ENCODE data around the gene CBX7. TPM values are rescaled to one million over a fixed set of nuclear protein-coding genes. Genes with fewer than 3 reads are reported as not detected.
A peak's percentile ranks its signal among the peaks of the same experiment; 100 is the strongest.

CBX7 gene
- total RNA-seq, 1 donor from 2014 or later = 51.1 TPM

DNA sequence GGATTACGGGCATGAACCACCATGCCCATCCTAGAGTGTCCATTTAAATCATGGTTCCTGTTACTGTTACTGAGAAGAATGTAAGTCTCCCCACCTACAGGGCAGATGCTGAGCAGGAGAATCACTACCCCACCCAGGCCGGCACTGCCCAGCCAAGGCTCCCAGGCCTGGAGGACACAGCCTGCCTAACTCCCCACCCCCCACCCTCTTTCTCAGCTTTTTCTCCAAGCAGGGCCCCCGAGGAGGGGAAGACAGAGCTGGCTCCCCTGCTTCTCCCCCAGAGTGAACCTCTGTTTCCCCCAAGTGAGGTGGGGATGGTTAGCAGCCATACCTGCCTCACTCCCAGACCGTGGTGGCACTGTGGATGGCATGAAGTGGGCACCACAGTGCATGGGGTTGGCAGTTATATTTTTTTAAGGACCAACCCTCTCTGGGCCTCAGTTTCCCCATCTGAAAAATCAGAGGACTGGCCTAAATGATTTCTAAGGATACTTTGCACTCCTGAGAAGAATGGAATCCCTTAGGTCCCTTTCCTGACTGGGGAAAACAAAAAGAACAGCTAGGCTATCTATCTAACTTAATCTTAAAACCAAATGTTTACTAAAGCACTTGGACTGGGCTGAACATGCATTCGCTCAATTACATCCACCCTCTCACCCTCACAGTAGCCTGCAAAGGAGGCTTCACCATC lies 5.0 kb downstream of the CBX7 start:
- Histone ChIP-seq H3K4me1 (peaks cover 78% of the 10 kb centered on the region), H3K36me3 (peaks cover 14% of the 10 kb centered on the region), H3K27ac (peak overlapping the region; percentile 24), H3K4me3 (no peak overlapping the region), H3K27me3 (ENCODE audit: low read depth) (no peaks in the 10 kb centered on the region), H3K9me3 (no peaks in the 10 kb centered on the region)
- ATAC-seq = no peak
- DNase-seq = no peak
- TF ChIP-seq, protein P1, sequence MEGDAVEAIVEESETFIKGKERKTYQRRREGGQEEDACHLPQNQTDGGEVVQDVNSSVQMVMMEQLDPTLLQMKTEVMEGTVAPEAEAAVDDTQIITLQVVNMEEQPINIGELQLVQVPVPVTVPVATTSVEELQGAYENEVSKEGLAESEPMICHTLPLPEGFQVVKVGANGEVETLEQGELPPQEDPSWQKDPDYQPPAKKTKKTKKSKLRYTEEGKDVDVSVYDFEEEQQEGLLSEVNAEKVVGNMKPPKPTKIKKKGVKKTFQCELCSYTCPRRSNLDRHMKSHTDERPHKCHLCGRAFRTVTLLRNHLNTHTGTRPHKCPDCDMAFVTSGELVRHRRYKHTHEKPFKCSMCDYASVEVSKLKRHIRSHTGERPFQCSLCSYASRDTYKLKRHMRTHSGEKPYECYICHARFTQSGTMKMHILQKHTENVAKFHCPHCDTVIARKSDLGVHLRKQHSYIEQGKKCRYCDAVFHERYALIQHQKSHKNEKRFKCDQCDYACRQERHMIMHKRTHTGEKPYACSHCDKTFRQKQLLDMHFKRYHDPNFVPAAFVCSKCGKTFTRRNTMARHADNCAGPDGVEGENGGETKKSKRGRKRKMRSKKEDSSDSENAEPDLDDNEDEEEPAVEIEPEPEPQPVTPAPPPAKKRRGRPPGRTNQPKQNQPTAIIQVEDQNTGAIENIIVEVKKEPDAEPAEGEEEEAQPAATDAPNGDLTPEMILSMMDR (IDR thresholded peaks at IDR 0.05) = no peak
- intact Hi-C loops (cut with DNase I) = no loop called here

GRCh38 chr22:39146256-39147101 lies 6.0 kb downstream of the CBX7 start:
- H3K27ac ChIP-seq = peak overlapping the region; percentile 88
- H3K4me3 ChIP-seq = peak overlapping the region; percentile 82
- H3K36me3 ChIP-seq = peaks cover 14% of the 10 kb centered on the region
- intact Hi-C loops (cut with DNase I) = no loop called here
- ATAC-seq (no peak), DNase-seq (no peak)
- H3K27me3 ChIP-seq (ENCODE audit: low read depth) = no peaks in the 10 kb centered on the region
- TF ChIP-seq, protein P1 (IDR thresholded peaks at IDR 0.05) = no peak
- peaks cover 71% of the 10 kb centered on the region for H3K4me1 ChIP-seq
- no peaks in the 10 kb centered on the region for H3K9me3 ChIP-seq

GRCh38 chr22:39144101-39144767 lies 8.2 kb downstream of the CBX7 start:
- H3K4me3 ChIP-seq = peak overlapping the region; percentile 82
- no peaks in the 10 kb centered on the region for H3K27me3 ChIP-seq (ENCODE audit: low read depth)
- TF ChIP-seq, protein P1 (IDR thresholded peaks at IDR 0.05) = no peak
- DNase-seq (peak; percentile 61), ATAC-seq (peak; percentile 38 to 62)
- intact Hi-C loops (cut with DNase I) = no loop called here
- H3K36me3 ChIP-seq = peaks cover 9% of the 10 kb centered on the region
- peak overlapping the region; percentile 88 for H3K27ac ChIP-seq
- H3K9me3 ChIP-seq = no peaks in the 10 kb centered on the region
- H3K4me1 ChIP-seq = peaks cover 49% of the 10 kb centered on the region

DNA sequence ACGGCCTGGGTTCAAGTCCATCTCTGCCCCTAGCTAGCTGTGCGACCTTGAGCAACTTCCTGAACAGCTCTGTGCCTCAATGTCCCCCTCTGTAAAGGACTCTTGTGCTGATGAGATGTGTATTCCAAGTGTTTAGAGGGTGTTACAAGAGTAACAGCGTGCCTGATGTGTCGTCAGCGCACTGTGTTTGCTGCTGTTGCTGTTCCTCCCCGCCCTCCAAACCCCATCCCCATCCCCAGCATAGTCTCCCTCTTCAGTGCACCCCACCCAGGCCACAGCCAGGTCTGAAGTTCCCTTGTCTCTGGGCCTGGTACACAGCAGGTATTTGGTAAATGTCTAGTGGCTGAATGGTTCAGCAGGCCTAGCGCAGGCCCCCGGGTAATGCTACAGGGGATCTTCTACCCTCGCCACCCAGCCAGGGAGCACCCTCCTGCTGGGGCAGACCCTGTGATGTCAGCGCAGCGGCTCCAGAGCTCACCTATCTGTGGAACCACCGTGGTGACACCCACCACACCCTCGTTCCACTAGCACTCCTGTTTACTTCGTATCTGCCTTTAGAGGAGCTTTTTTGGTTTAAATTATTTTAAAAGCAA lies 10.3 kb downstream of the CBX7 start:
- Histone ChIP-seq H3K4me3 (no peak overlapping the region), H3K4me1 (peaks cover 30% of the 10 kb centered on the region), H3K9me3 (no peaks in the 10 kb centered on the region), H3K27ac (no peak overlapping the region), H3K27me3 (ENCODE audit: low read depth) (no peaks in the 10 kb centered on the region), H3K36me3 (peaks cover 11% of the 10 kb centered on the region)
- no peak for DNase-seq
- no peak for ATAC-seq
- intact Hi-C loops (cut with DNase I) = no loop called here
- TF ChIP-seq, protein P1 (IDR thresholded peaks at IDR 0.05) = no peak

GRCh38 chr22:39139933-39140332 lies 12.5 kb downstream of the CBX7 start:
- H3K4me3 ChIP-seq = no peak overlapping the region
- no peak for ATAC-seq

More at GRCh38 chr22:39139933-39140332, 12.5 kb downstream of the CBX7 start:
- Histone ChIP-seq H3K27ac (no peak overlapping the region), H3K4me1 (peaks cover 14% of the 10 kb centered on the region), H3K9me3 (no peaks in the 10 kb centered on the region), H3K27me3 (ENCODE audit: low read depth) (no peaks in the 10 kb centered on the region), H3K36me3 (peaks cover 17% of the 10 kb centered on the region)
- intact Hi-C loops (cut with DNase I) = no loop called here
- TF ChIP-seq, protein P1 (IDR thresholded peaks at IDR 0.05) = no peak
- no peak for DNase-seq
